Neural cell (in vitro differentiated cells): ENCODE results near the gene MAD1L1. TPM values are rescaled to one million over a fixed set of nuclear protein-coding genes. Genes with fewer than 3 reads are reported as not detected.

Experiments
- H2AFZ ChIP-seq: fragments of 200-600, 300-800 bp; sonication (generic), shearing (Covaris generic); 2 replicates; pipeline ENCODE4 v1.6.0; 2014; ENCODE audit warnings: low read depth, mild to moderate bottlenecking, antibody characterized with exemption, low read length, moderate library complexity
- H3F3A ChIP-seq: fragments of 200-600 bp; shearing (Covaris generic); 2 replicates; pipeline ENCODE4 v1.6.1; 2016; ENCODE audit warnings: mild to moderate bottlenecking, moderate library complexity, mixed read lengths, antibody characterized with exemption, low read length; ENCODE audit not compliant: insufficient read depth, poor library complexity, severe bottlenecking
- H3K27ac ChIP-seq: fragments of 200-600, 300-800 bp; sonication (generic), shearing (Covaris generic); 2 replicates; pipeline ENCODE4 v1.5.1; 2014; ENCODE audit warnings: mild to moderate bottlenecking, low read length, moderate library complexity
- H3K27me3 ChIP-seq: fragments of 300-800, 200-600 bp; sonication (generic), shearing (Covaris generic); 2 replicates; pipeline ENCODE4 v1.6.0; 2014; ENCODE audit warnings: mild to moderate bottlenecking, low read depth, low read length, moderate library complexity; ENCODE audit not compliant: insufficient read depth
- H3K36me3 ChIP-seq: fragments of 300-800, 200-600 bp; sonication (generic), shearing (Covaris generic); 2 replicates; pipeline ENCODE4 v1.5.1; 2014; ENCODE audit warnings: mild to moderate bottlenecking, antibody characterized with exemption, low read length, moderate library complexity; ENCODE audit not compliant: insufficient read depth
- H3K4me2 ChIP-seq: fragments of 300-800, 200-600 bp; sonication (generic), shearing (Covaris generic); 2 replicates; pipeline ENCODE4 v1.6.0; 2014; ENCODE audit warnings: mild to moderate bottlenecking, low read length
- H3K4me3 ChIP-seq: fragments of 300-800, 200-600 bp; sonication (generic), shearing (Covaris generic); 2 replicates; pipeline ENCODE4 v1.5.1; 2014; ENCODE audit warnings: mild to moderate bottlenecking, low read length, moderate library complexity
- H3K79me2 ChIP-seq: fragments of 200-600 bp; shearing (Covaris generic); replicated peaks from 2 replicates; pipeline ENCODE4 v1.6.0; 2014; ENCODE audit warnings: mild to moderate bottlenecking, low read length, moderate library complexity; ENCODE audit not compliant: insufficient read depth
- H3K9ac ChIP-seq: fragments of 300-800, 200-600 bp; sonication (generic), shearing (Covaris generic); 2 replicates; pipeline ENCODE4 v1.6.1; 2016; ENCODE audit warnings: mild to moderate bottlenecking, low read length, mixed read lengths
- H3K9me2 ChIP-seq: fragments of 200-600 bp; shearing (Covaris generic); 2 replicates; pipeline ENCODE4 v1.6.1; 2016; ENCODE audit warnings: mild to moderate bottlenecking, low read length, mixed read lengths; ENCODE audit not compliant: insufficient read depth
- H3K9me3 ChIP-seq: fragments of 200-600, 300-800 bp; sonication (generic), shearing (Covaris generic); 2 replicates; pipeline ENCODE4 v1.6.1; 2016; ENCODE audit warnings: mild to moderate bottlenecking, mixed run types, low read length, moderate library complexity, mixed read lengths
- H4K20me1 ChIP-seq: fragments of 200-600 bp; shearing (Covaris generic); 2 replicates; pipeline ENCODE4 v1.6.1; 2016; ENCODE audit warnings: mild to moderate bottlenecking, mixed run types; ENCODE audit not compliant: insufficient read depth
- CTCF ChIP-seq: fragments of 450-650 bp; IDR thresholded peaks from 2 replicates; pipeline ENCODE4 v1.5.1; 2014; ENCODE audit warnings: antibody characterized with exemption, mild to moderate bottlenecking, moderate library complexity; ENCODE audit not compliant: poor library complexity, severe bottlenecking
- EP300 ChIP-seq: fragments of 450-650 bp; conservative IDR thresholded peaks from 2 replicates; pipeline ENCODE4 v1.6.1; 2014; ENCODE audit warnings: antibody characterized with exemption, mild to moderate bottlenecking, moderate library complexity; ENCODE audit not compliant: poor library complexity, severe bottlenecking
- EZH2 ChIP-seq: fragments of 200-600, 300-800 bp; shearing (Covaris generic), sonication (generic); IDR thresholded peaks from 2 replicates; pipeline ENCODE4 v1.6.1; 2014; ENCODE audit warnings: antibody characterized with exemption, low read length, borderline replicate concordance, mild to moderate bottlenecking; ENCODE audit not compliant: insufficient read depth, poor library complexity, severe bottlenecking
- MXI1 ChIP-seq: fragments of 450-650 bp; conservative IDR thresholded peaks from 2 replicates; pipeline ENCODE4 v1.6.1; 2014; ENCODE audit warnings: antibody characterized with exemption, mild to moderate bottlenecking; ENCODE audit not compliant: poor library complexity, severe bottlenecking
- POLR2AphosphoS5 ChIP-seq: IDR thresholded peaks from 2 replicates; pipeline ENCODE4 v1.6.1; 2012
- RAD21 ChIP-seq: fragments of 450-650 bp; conservative IDR thresholded peaks from 2 replicates; pipeline ENCODE4 v1.6.1; 2014; ENCODE audit warnings: antibody characterized with exemption, mild to moderate bottlenecking, moderate library complexity
- REST ChIP-seq: IDR thresholded peaks from 2 replicates; pipeline ENCODE4 v1.6.1; 2012; ENCODE audit warnings: borderline replicate concordance
- SMC3 ChIP-seq: fragments of 450-650 bp; conservative IDR thresholded peaks from 2 replicates; pipeline ENCODE4 v1.6.1; 2014; ENCODE audit warnings: antibody characterized with exemption, mild to moderate bottlenecking, moderate library complexity; ENCODE audit not compliant: poor library complexity
- TAF1 ChIP-seq: IDR thresholded peaks from 2 replicates; pipeline ENCODE4 v1.6.1; 2012; ENCODE audit warnings: low read depth
- polyA plus RNA-seq: library from polyadenylated mRNA; depleted of rRNA; stranded (reverse); fragments of >200 nt; gene quantifications from 2 replicates; pipeline ENCODE4 v1.2.3, GENCODE V29; 2014

Gene MAD1L1
- polyA plus RNA-seq, 1 donor from 2014 or later, result 31.4 TPM

- Histone ChIP-seq H3K79me2 (no peaks in the 10 kb centered on the region), H3K27me3 (no peaks in the 10 kb centered on the region), H3K27ac (no peak overlapping the region), H4K20me1 (no peaks in the 10 kb centered on the region), H3K4me3 (no peak overlapping the region), H3K4me2 (no peak overlapping the region), H2AFZ (no peak overlapping the region), H3K9me2 (no peaks in the 10 kb centered on the region), H3K9me3 (no peaks in the 10 kb centered on the region), H3K9ac (no peak overlapping the region), H3K36me3 (no peaks in the 10 kb centered on the region), H3F3A (no peaks in the 10 kb centered on the region)
- TF ChIP-seq POLR2AphosphoS5 (no peak), TAF1 (no peak), CTCF (no peak), MXI1 (no peak), EP300 (no peak), EZH2 (no peak), RAD21 (no peak), REST (no peak), SMC3 (no peak)
These were observed 463.9 kb downstream of the MAD1L1 start for GRCh38 chr7:1768832-1769231.

- H4K20me1 ChIP-seq, result no peaks in the 10 kb centered on the region
- H3K9ac ChIP-seq, result no peak overlapping the region
- no peaks in the 10 kb centered on the region for H3F3A ChIP-seq
- H3K9me3 ChIP-seq, result no peaks in the 10 kb centered on the region
- no peaks in the 10 kb centered on the region for H3K79me2 ChIP-seq
- no peak overlapping the region for H3K4me2 ChIP-seq
- H3K27ac ChIP-seq, result no peak overlapping the region
- no peaks in the 10 kb centered on the region for H3K9me2 ChIP-seq
- H2AFZ ChIP-seq, result no peak overlapping the region
- H3K36me3 ChIP-seq, result no peaks in the 10 kb centered on the region
- TF ChIP-seq REST (no peak), CTCF (no peak), POLR2AphosphoS5 (no peak), MXI1 (no peak), SMC3 (no peak), EZH2 (no peak), RAD21 (no peak), TAF1 (no peak), EP300 (no peak)
- H3K4me3 ChIP-seq, result no peak overlapping the region
- H3K27me3 ChIP-seq, result no peaks in the 10 kb centered on the region
These were observed 465.2 kb downstream of the MAD1L1 start for GRCh38 chr7:1767524-1767923.
